ENCODE measurements around the gene POLD2. TPM values are rescaled to one million over a fixed set of nuclear protein-coding genes. Genes with fewer than 3 reads are reported as not detected.

Gene POLD2
- total RNA-seq, 1 donor from 2014 or later = 48.3 TPM

- no peak for ATAC-seq
- Histone ChIP-seq H3K27ac (no peak overlapping the region), H3K36me3 (peaks cover 10% of the 10 kb centered on the region), H3K4me1 (peaks cover 42% of the 10 kb centered on the region), H3K9me3 (no peaks in the 10 kb centered on the region), H3K27me3 (ENCODE audit: low read depth) (no peaks in the 10 kb centered on the region), H3K4me3 (no peak overlapping the region)
- intact Hi-C loops (cut with DNase I) = no loop called here
- DNase-seq = peak; percentile 39
- TF ChIP-seq CTCF (IDR thresholded peaks at IDR 0.05) = no peak
Measured at GRCh38 chr7:44068054-44068453, 55.3 kb downstream of the POLD2 start.

GRCh38 chr7:44067064-44067951 is 56.0 kb downstream of the POLD2 start:
- intact Hi-C loops (cut with DNase I) = no loop called here
- Histone ChIP-seq H3K27me3 (ENCODE audit: low read depth) (no peaks in the 10 kb centered on the region), H3K27ac (no peak overlapping the region), H3K4me1 (peaks cover 36% of the 10 kb centered on the region), H3K36me3 (peaks cover 4% of the 10 kb centered on the region), H3K4me3 (no peak overlapping the region), H3K9me3 (no peaks in the 10 kb centered on the region)
- TF ChIP-seq CTCF (IDR thresholded peaks at IDR 0.05) = no peak
- DNase-seq (peak; percentile 41), ATAC-seq (no peak)

- intact Hi-C loops (cut with DNase I) = no loop called here
Measured at GRCh38 chr7:44066494-44067063, 56.8 kb downstream of the POLD2 start.

GRCh38 chr7:44066111-44066460 is 57.3 kb downstream of the POLD2 start:
- Histone ChIP-seq H3K36me3 (peaks cover 13% of the 10 kb centered on the region), H3K4me3 (no peak overlapping the region), H3K9me3 (no peaks in the 10 kb centered on the region), H3K27ac (no peak overlapping the region), H3K27me3 (ENCODE audit: low read depth) (no peaks in the 10 kb centered on the region), H3K4me1 (peaks cover 28% of the 10 kb centered on the region)
- intact Hi-C loops (cut with DNase I) = no loop called here
- no peak for TF ChIP-seq CTCF (IDR thresholded peaks at IDR 0.05)
- DNase-seq (no peak), ATAC-seq (no peak)

More at GRCh38 chr7:44066494-44067063, 56.8 kb downstream of the POLD2 start:
- H3K4me3 ChIP-seq = no peak overlapping the region
- DNase-seq (peak; percentile 44), ATAC-seq (no peak)
- H3K4me1 ChIP-seq = peaks cover 29% of the 10 kb centered on the region
- H3K27me3 ChIP-seq (ENCODE audit: low read depth) = no peaks in the 10 kb centered on the region
- no peak overlapping the region for H3K27ac ChIP-seq
- H3K36me3 ChIP-seq = peaks cover 9% of the 10 kb centered on the region
- no peaks in the 10 kb centered on the region for H3K9me3 ChIP-seq
- TF ChIP-seq CTCF (IDR thresholded peaks at IDR 0.05) = no peak

- H3K27ac ChIP-seq = no peak within 1 kb of the TSS
- peaks cover 28% of the 10 kb centered on the region for H3K4me1 ChIP-seq
- DNase-seq = peak; percentile 50
- intact Hi-C loops (cut with DNase I) = no loop called here
- no peaks in the 10 kb centered on the region for H3K9me3 ChIP-seq
- H3K4me3 ChIP-seq = no peak within 1 kb of the TSS
- no peaks in the 10 kb centered on the region for H3K27me3 ChIP-seq (ENCODE audit: low read depth)
- peaks cover 19% of the 10 kb centered on the region for H3K36me3 ChIP-seq
- TF ChIP-seq CTCF (IDR thresholded peaks at IDR 0.05) = no peak
- peak; percentile 8 to 23 for ATAC-seq
Measured at GRCh38 chr7:44065431-44066110, 57.8 kb downstream of the POLD2 start, which contains the start of gene PGAM2. PGAM2 (minus strand) TSS chr7:44065567; CDS start chr7:44065529, 38 bp downstream.
